HG03066 (cell line): Measurements from ENCODE around the gene DPYSL4.

Experiments
- ATAC-seq: cut with Tn5 transposase; IDR thresholded peaks from one replicate; pipeline ENCODE4 v1.9.1; 2021; ENCODE audit warnings: low read depth; ENCODE audit not compliant: unreplicated experiment

Gene DPYSL4

GRCh38 chr10:132238371-132239125 lies 51.8 kb downstream of the DPYSL4 start:
- ATAC-seq: no peak

- no peak for ATAC-seq
These were observed 52.6 kb downstream of the DPYSL4 start for GRCh38 chr10:132239126-132240031.

GRCh38 chr10:132240156-132240555 lies 53.4 kb downstream of the DPYSL4 start:
- no peak for ATAC-seq

GRCh38 chr10:132240581-132240980 lies 53.8 kb downstream of the DPYSL4 start:
- ATAC-seq: no peak

- no peak for ATAC-seq
These were observed 54.3 kb downstream of the DPYSL4 start for GRCh38 chr10:132241086-132241485.

- no peak for ATAC-seq
These were observed 54.7 kb downstream of the DPYSL4 start for GRCh38 chr10:132241496-132241895.

- no peak for ATAC-seq
These were observed 55.5 kb downstream of the DPYSL4 start for GRCh38 chr10:132242103-132242840.

GRCh38 chr10:132243141-132243540 lies 56.4 kb downstream of the DPYSL4 start:
- no peak for ATAC-seq

- no peak for ATAC-seq
These were observed 56.9 kb downstream of the DPYSL4 start for GRCh38 chr10:132243626-132244025.

- ATAC-seq: no peak
These were observed 58.3 kb downstream of the DPYSL4 start for GRCh38 chr10:132245056-132245455.

- ATAC-seq: no peak
These were observed 59.5 kb downstream of the DPYSL4 start for GRCh38 chr10:132246296-132246695.

GRCh38 chr10:132247943-132248342 lies 61.2 kb downstream of the DPYSL4 start:
- no peak for ATAC-seq

GRCh38 chr10:132248455-132249225 lies 61.9 kb downstream of the DPYSL4 start:
- no peak for ATAC-seq

- ATAC-seq: no peak
These were observed 62.5 kb downstream of the DPYSL4 start for GRCh38 chr10:132249226-132249724.

- no peak for ATAC-seq
These were observed 63.2 kb downstream of the DPYSL4 start for GRCh38 chr10:132249824-132250375.

- ATAC-seq: no peak
These were observed 64.0 kb downstream of the DPYSL4 start for GRCh38 chr10:132250481-132251475.

GRCh38 chr10:132251928-132252327 lies 65.2 kb downstream of the DPYSL4 start:
- ATAC-seq: no peak

GRCh38 chr10:132252412-132252811 lies 65.7 kb downstream of the DPYSL4 start:
- no peak for ATAC-seq
